Subcutaneous abdominal adipose tissue (tissue), 5 donors: ENCODE results near the gene PRR18.
A peak's percentile ranks its signal among the peaks of the same experiment; 100 is the strongest.

Source experiments
- H3K27ac ChIP-seq: one replicate; pipeline ENCODE4 v1.7.0; 2013; ENCODE audit warnings: low read depth, mild to moderate bottlenecking, inconsistent platforms, low read length, moderate library complexity
- H3K27me3 ChIP-seq, 5 donors: one replicate each; pipeline ENCODE4 v1.7.0; 2013; ENCODE audit warnings: low read length in 5 of 5, inconsistent platforms in 1 of 5; ENCODE audit not compliant: control insufficient read depth in 5 of 5, insufficient read depth in 4 of 5
- H3K36me3 ChIP-seq, 5 donors: one replicate each; pipeline ENCODE4 v1.7.0; 2013; ENCODE audit warnings: low read length in 5 of 5; ENCODE audit not compliant: control insufficient read depth in 5 of 5, insufficient read depth in 5 of 5
- H3K4me1 ChIP-seq, 5 donors: one replicate each; pipeline ENCODE4 v1.7.0; 2013; ENCODE audit warnings: low read length in 5 of 5, mild to moderate bottlenecking in 3 of 5, moderate library complexity in 1 of 5; ENCODE audit not compliant: control insufficient read depth in 5 of 5, insufficient read depth in 5 of 5
- H3K4me3 ChIP-seq, 5 donors: one replicate each; pipeline ENCODE4 v1.7.0; 2013; ENCODE audit warnings: low read length in 5 of 5, low read depth in 1 of 5
- H3K9ac ChIP-seq, 5 donors: one replicate each; pipeline ENCODE4 v1.7.0; 2013; ENCODE audit warnings: low read length in 5 of 5, mild to moderate bottlenecking in 4 of 5, moderate library complexity in 3 of 5
- H3K9me3 ChIP-seq, 5 donors: one replicate each; pipeline ENCODE4 v1.7.0; 2013; ENCODE audit warnings: low read length in 5 of 5; ENCODE audit not compliant: control insufficient read depth in 5 of 5
- donor health status: healthy.
- donor health status: healthy.
- donor health status: healthy.
- donor health status: healthy.
- donor health status: healthy.

PRR18 gene

DNA sequence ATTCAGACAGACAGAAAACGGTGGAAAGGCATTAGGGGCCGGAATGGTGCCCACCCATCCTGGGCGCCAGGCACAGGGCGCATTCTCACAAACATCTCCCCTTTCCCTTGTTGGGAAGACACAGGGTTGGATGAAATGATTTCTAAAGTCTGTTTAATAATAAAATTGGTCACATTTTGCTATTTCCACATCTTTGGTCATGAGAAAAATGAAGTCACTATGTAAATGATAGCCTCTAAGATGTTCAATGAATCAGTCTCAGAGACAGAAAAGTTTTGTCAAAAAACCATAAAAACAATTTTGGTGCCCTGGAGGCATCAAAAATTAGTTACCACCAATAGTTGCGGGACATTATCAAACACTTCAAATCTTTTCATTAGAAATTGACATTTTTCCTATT is 40.7 kb downstream of the PRR18 start:
- no peaks in the 10 kb centered on the region for H3K9me3 ChIP-seq
- H3K27me3 ChIP-seq: peaks cover 7 to 20% (median 18%) of the 10 kb centered on the region in 5 donors
- H3K27ac ChIP-seq: no peak overlapping the region
- no peaks in the 10 kb centered on the region for H3K36me3 ChIP-seq
- H3K4me1 ChIP-seq: no peaks in the 10 kb centered on the region
- no peak overlapping the region for H3K9ac ChIP-seq
- H3K4me3 ChIP-seq: no peak overlapping the region

DNA sequence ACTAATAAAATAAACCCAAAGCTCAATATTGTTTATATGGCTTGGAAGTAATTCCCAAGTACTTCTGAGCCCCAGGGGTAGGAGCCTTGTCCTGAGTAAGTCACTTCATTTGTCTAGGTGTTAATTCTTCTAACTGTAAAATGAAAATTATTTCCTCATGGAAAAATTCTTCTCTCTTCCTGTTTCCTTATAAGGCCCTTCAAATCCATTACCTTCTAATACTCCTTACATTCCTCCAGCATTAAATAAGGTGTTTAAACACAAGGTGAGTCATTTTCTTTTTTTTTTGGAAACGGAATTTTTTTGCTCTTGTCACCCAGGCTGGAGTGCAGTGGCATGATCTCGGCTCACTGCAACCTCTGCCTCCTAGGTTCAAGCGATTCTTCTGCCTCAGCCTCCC is 41.9 kb downstream of the PRR18 start:
- H3K9ac ChIP-seq: no peak overlapping the region
- no peak overlapping the region for H3K27ac ChIP-seq
- no peaks in the 10 kb centered on the region for H3K4me1 ChIP-seq
- no peaks in the 10 kb centered on the region for H3K9me3 ChIP-seq
- no peak overlapping the region for H3K4me3 ChIP-seq
- H3K27me3 ChIP-seq: peaks cover 7 to 18% (median 16%) of the 10 kb centered on the region in 5 donors
- H3K36me3 ChIP-seq: no peaks in the 10 kb centered on the region

DNA sequence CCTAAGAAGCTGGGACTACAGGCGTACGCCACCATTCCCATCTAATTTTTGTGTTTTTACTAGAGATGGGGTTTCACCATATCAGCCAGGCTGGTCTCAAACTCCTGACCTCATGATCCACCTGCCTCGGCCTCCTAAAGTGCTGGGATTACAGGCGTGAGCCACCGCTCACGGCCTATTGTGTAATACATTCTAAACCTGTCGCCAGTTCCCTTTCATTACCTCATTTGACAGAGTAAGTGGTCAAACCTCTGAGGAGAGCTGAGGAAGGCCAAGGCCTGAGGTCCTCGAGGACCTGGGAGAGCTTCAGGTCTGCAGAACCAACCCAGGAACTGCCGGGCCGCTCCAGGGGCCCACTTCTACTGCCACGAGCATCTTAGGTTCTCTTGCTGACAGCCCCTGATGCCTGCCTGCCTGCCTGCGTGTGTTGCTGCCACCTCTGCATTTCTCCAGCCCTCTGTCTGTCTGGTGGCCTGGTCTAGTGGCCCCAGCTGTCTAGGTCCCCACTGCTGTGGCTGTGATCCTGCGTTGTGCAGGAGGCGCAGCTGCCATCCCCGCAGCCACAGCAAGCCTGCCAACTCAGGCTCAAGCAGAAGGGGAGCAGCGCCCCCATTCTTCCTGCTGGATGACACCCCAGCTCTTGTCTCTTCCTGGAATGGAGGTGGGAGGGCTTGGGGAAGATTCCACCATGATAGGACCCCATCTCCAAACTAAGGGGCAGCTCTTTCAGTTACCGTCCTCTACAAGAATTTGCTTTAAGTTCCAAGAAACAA is 45.3 kb downstream of the PRR18 start:
- Histone ChIP-seq H3K36me3 (no peaks in the 10 kb centered on the region), H3K4me3 (no peak overlapping the region), H3K27me3 (peaks cover 0 to 4% (median 0%) of the 10 kb centered on the region in 5 donors), H3K9ac (no peak overlapping the region), H3K27ac (no peak overlapping the region), H3K4me1 (peaks cover 0 to 16% (median 3%) of the 10 kb centered on the region in 5 donors), H3K9me3 (no peaks in the 10 kb centered on the region)

DNA sequence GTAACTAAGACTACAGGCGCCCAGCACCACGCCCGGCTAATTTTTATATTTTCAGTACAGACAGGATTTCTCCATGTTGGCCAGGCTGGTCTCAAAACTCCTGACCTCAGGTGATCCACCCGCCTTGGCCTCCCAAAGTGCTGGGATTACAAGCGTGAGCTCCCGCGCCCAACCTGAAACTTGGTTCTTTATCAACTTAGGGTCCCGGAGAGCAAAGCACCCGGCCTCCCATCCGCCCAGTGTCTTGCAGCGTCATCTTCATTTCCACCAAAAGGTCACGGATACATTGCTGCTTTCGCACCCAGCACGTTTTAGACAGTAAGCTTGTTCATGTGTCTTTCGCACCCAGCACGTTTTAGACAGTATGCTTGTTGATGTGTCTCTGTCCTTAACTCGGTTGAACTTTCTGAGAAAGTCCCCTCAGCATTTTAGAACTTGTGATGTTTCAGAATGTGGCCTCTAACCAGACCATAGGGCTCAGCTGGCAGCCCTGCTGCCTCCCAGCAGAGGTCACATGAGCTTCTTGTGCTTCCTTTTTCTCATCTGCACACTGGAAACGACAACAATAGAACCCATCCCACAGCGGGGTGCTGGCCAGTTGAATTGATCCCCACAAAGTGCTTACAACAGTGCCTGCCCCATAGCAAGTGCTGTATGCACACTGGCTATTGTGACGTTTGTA is 48.8 kb downstream of the PRR18 start:
- Histone ChIP-seq H3K4me1 (peaks cover 0 to 16% (median 3%) of the 10 kb centered on the region in 5 donors), H3K9me3 (no peaks in the 10 kb centered on the region), H3K4me3 (no peak overlapping the region), H3K9ac (no peak overlapping the region), H3K27me3 (peaks cover 0 to 10% (median 3%) of the 10 kb centered on the region in 5 donors), H3K36me3 (no peaks in the 10 kb centered on the region), H3K27ac (no peak overlapping the region)

DNA sequence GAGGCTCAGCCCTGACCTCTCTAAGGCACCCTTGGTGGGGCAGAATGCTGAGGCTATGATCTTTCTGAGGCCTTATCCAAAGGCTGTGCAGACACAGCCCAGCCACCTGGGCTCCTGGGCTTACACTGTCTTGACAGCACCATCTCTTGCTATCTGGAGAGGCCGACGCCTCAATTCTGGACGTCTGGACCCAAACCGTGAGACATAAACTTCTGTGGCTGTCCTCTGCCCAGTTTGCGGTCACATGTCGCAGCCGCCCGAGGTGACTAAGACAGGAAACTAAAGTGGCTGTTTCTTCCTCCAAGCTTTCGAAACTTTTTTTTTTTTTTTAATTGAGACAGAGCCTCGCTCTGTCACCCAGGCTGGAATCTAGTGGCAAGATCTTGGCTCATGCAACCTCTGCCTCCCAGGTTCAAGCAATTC is 49.3 kb downstream of the PRR18 start:
- H3K27ac ChIP-seq: peak overlapping the region; percentile 37
- no peaks in the 10 kb centered on the region for H3K9me3 ChIP-seq
- peaks cover 0 to 19% (median 3%) of the 10 kb centered on the region in 5 donors for H3K4me1 ChIP-seq
- no peaks in the 10 kb centered on the region for H3K36me3 ChIP-seq
- no peak overlapping the region for H3K4me3 ChIP-seq
- H3K27me3 ChIP-seq: peaks cover 0 to 12% (median 6%) of the 10 kb centered on the region in 5 donors
- no peak overlapping the region for H3K9ac ChIP-seq

DNA sequence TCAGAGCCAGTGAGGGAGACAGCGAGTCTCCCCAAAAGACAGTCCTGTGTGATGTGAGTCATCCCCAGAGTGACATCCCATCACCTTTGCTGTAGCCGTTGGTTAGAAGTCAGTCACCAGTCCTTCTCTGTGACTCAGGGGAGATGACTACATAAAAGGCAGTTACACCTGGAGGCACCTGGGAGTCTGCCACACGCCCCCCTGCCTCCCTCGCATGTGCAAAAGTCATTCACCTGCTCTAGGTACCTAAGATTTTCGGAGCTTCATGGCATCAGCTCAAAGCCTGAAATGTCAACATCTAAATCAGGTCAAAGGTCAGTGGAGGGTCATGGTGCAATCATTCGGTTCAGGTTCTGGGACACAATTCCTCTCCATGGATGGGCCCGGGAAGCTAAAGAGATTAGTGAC is 50.3 kb downstream of the PRR18 start:
- H3K9me3 ChIP-seq: no peaks in the 10 kb centered on the region
- H3K4me3 ChIP-seq: no peak overlapping the region
- peaks cover 6 to 17% (median 8%) of the 10 kb centered on the region in 5 donors for H3K27me3 ChIP-seq
- peaks cover 0 to 29% (median 11%) of the 10 kb centered on the region in 5 donors for H3K4me1 ChIP-seq
- H3K36me3 ChIP-seq: no peaks in the 10 kb centered on the region
- no peak overlapping the region for H3K27ac ChIP-seq
- H3K9ac ChIP-seq: no peak overlapping the region
